HepG2 (cell line): ENCODE data around the gene MXD3. TPM values are rescaled to one million over a fixed set of nuclear protein-coding genes. Genes with fewer than 3 reads are reported as not detected.

ENCODE experiments used
- ATAC-seq: fragments of 200-7000 bp; cut with Tn5 transposase; 3 replicates; pipeline ENCODE4 v1.9.1; 2020; ENCODE audit warnings: mild to moderate bottlenecking, moderate library complexity
- BruUV-seq: library from RNA; stranded (reverse); fragments of 400-500 nt; replicated peaks from 2 replicates; lab custom pipeline; 2021; lab: Mats Ljungman, UMichigan
- CTCF ChIA-PET: fragments of 300-600 bp; formaldehyde crosslinking; extraction: SDS; loops from one replicate; lab custom pipeline; 2021; ENCODE audit warnings: low total read pairs, inconsistent platforms, low intra/inter-chr PET ratio; lab: Yijun Ruan, JAX
- POLR2A ChIA-PET: fragments of 350-600 bp; sonication (Branson Sonifier 250); formaldehyde crosslinking; loops from one replicate; lab custom pipeline; 2020; ENCODE audit warnings: antibody characterized with exemption, inconsistent platforms; lab: Yijun Ruan, JAX
- DNase-seq: peaks from one replicate; pipeline ENCODE4 v3.0.0-alpha.2; 2015; ENCODE audit warnings: low spot score
- FAIRE-seq: peaks from 3 replicates; lab custom pipeline; 2011; peaks lifted over from hg19 to GRCh38; lab: Jason Lieb, UNC
- H2AFZ ChIP-seq: one replicate; pipeline ENCODE4 v1.6.1; 2011; ENCODE audit warnings: low read length, inconsistent platforms
- H3K27ac ChIP-seq: fragments of 300-600 bp; 3 replicates; pipeline ENCODE4 v1.8.0; 2011; ENCODE audit warnings: mixed run types, mild to moderate bottlenecking, mixed read lengths, low read length, inconsistent platforms; ENCODE audit not compliant: insufficient read depth; ENCODE audit errors: extremely low read length
- H3K27me3 ChIP-seq, 2 experiments: fragments of 200-600 bp in 1 of 2; 2 replicates in 1 of 2; 3 replicates in 1 of 2; pipeline versions ENCODE4 v1.6.0 to v1.8.0; 2011; ENCODE audit warnings: low read length in 2 of 2, mild to moderate bottlenecking in 2 of 2, moderate library complexity in 2 of 2, inconsistent platforms in 1 of 2; ENCODE audit not compliant: insufficient read depth in 2 of 2, control insufficient read depth in 1 of 2
- H3K36me3 ChIP-seq, 2 experiments: fragments of 200-600 bp in 1 of 2; replicated peaks in 1 of 2; 2 replicates in 1 of 2; 3 replicates in 1 of 2; pipeline versions ENCODE4 v1.5.1 to v1.8.0; 2011; ENCODE audit warnings: low read length in 2 of 2, inconsistent platforms in 1 of 2; ENCODE audit not compliant: insufficient read depth in 2 of 2, control insufficient read depth in 1 of 2
- H3K4me1 ChIP-seq: 2 replicates; pipeline ENCODE4 v1.5.1; 2012; ENCODE audit warnings: low read length, inconsistent platforms; ENCODE audit not compliant: insufficient read depth
- H3K4me2 ChIP-seq: 2 replicates; pipeline ENCODE4 v1.6.0; 2011; ENCODE audit warnings: low read depth, low read length, inconsistent platforms
- H3K4me3 ChIP-seq, 3 experiments: fragments of 200-600 bp in 1 of 3; sonication (generic), shearing (Covaris generic) in 1 of 3; replicated peaks in 1 of 3; 2 replicates each; pipeline ENCODE4 v1.5.1; 2011 to 2016; ENCODE audit warnings: low read length in 3 of 3, inconsistent platforms in 2 of 3, low read depth in 2 of 3, mild to moderate bottlenecking in 2 of 3, control low read depth in 1 of 3, mixed read lengths in 1 of 3; ENCODE audit not compliant: insufficient read depth in 1 of 3
- H3K79me2 ChIP-seq: one replicate; pipeline ENCODE4 v1.6.1; 2011; ENCODE audit warnings: low read length, inconsistent platforms; ENCODE audit not compliant: insufficient read depth
- H3K9ac ChIP-seq: 2 replicates; pipeline ENCODE4 v1.6.0; 2011; ENCODE audit warnings: mild to moderate bottlenecking, low read depth, low read length, inconsistent platforms; ENCODE audit not compliant: insufficient read depth
- H3K9me3 ChIP-seq: 2 replicates; pipeline ENCODE4 v1.5.1; 2012; ENCODE audit warnings: mild to moderate bottlenecking, low read length
- H4K20me1 ChIP-seq: 2 replicates; pipeline ENCODE4 v1.6.0; 2011; ENCODE audit warnings: inconsistent platforms, mild to moderate bottlenecking, low read length, moderate library complexity; ENCODE audit not compliant: insufficient read depth
- KLF6 ChIP-seq: IDR thresholded peaks from 2 replicates; pipeline ENCODE4 v1.8.0; 2016; ENCODE audit warnings: missing biosample characterization, missing genetic modification reagents
- SMC3 ChIP-seq: IDR thresholded peaks from 2 replicates; pipeline ENCODE4 v1.6.1; 2011; ENCODE audit warnings: low read length, improper control_type of control experiment
- STAG1 ChIP-seq: sonication (generic); formaldehyde crosslinking; IDR thresholded peaks from 2 replicates; pipeline ENCODE4 v1.4.0; 2020; ENCODE audit warnings: missing genetic modification reagents
- ZC3H13 ChIP-seq: sonication (generic); formaldehyde crosslinking; IDR thresholded peaks from 2 replicates; pipeline ENCODE4 v1.8.1; 2023; ENCODE audit warnings: mild to moderate bottlenecking, missing genetic modification reagents, moderate library complexity
- ZNF558 ChIP-seq: sonication (generic); formaldehyde crosslinking; IDR thresholded peaks from 2 replicates; pipeline ENCODE4 v1.9.0; 2022; ENCODE audit warnings: mild to moderate bottlenecking, missing genetic modification reagents, borderline replicate concordance
- WGBS: methylation state at CpG from one replicate; pipeline ENCODE4 v1.1.6; 2017; ENCODE audit warnings: low lambda C conversion rate; 5-methylcytosine and 5-hydroxymethylcytosine counted together
- in situ Hi-C: cut with HindIII; loops from 2 replicates; pipeline ENCODE4 v1.10.0; 2017; ENCODE audit warnings: low pct_unique_long_range_greater_than_20kb; ENCODE audit not compliant: extremely low pct_ligation_motif_present
- intact Hi-C: fragments of 100-400 bp; cut with micrococcal nuclease; formaldehyde crosslinking; loops from one replicate; pipeline ENCODE4 v1.10.0; 2022; ENCODE audit not compliant: unreplicated experiment
- polyA plus RNA-seq, 8 experiments: library from polyadenylated mRNA; depleted of rRNA in 3 of 8; stranded (reverse) in 7 of 8; unstranded in 1 of 8; fragments of >200 nt; fragmentation: Illumina TruSeq in 4 of 8; extraction: Trizol in 4 of 8; gene quantifications; 2 replicates each; pipeline versions ENCODE4 v1.2.1 to v1.2.3, GENCODE V29; 2011 to 2016; ENCODE audit warnings: low read depth in 4 of 8, missing spikeins in 1 of 8, mixed read lengths in 1 of 8; ENCODE audit not compliant: insufficient read depth in 1 of 8
- total RNA-seq, 5 experiments: library from RNA; depleted of rRNA; stranded (reverse); fragments of >200 nt; fragmentation: Illumina TruSeq; extraction: Trizol; gene quantifications; 2 replicates each; pipeline ENCODE4 v1.2.3, GENCODE V29; 2016; ENCODE audit warnings: low read depth in 1 of 5

MXD3 gene
- total and polyA plus RNA-seq, 2 of the 13 experiments (the other 11 are each of a cell fraction or from before 2014, with no cell fraction given) = 10.5 to 12.8 TPM

GRCh38 chr5:177300951-177301350, 10.7 kb downstream of the MXD3 start:
- no peak overlapping the region for H3K4me2 ChIP-seq
- peaks cover 32% of the 10 kb centered on the region for H3K4me1 ChIP-seq
- H3K27ac ChIP-seq = no peak overlapping the region
- WGBS = 94% methylated on average over 2 of the region's 2 CpGs
- H3K27me3 ChIP-seq = no peaks in the 10 kb centered on the region; a peak in 1 of 5 replicates
- ATAC-seq (no peak), FAIRE-seq (no peak), DNase-seq (no peak)
- BruUV-seq = no TSS peak
- in situ Hi-C loops = loop anchor here (5.0 kb wide), 1 partner anchor 189 kb away; no protein-coding TSS in a partner anchor
- ChIA-PET POLR2A (interaction anchor here (0.7 kb wide), 1 partner anchor 197 kb away, joined by 3 read pairs; no protein-coding TSS in a partner anchor), CTCF (no interaction called here)
- no peak overlapping the region for H3K4me3 ChIP-seq
- no peak overlapping the region for H2AFZ ChIP-seq
- no peak overlapping the region for H3K9ac ChIP-seq
- intact Hi-C loops = no loop called here
- TF ChIP-seq ZNF558 (CRISPR knock-in tag) = no peak
- no peak for TF ChIP-seq ZC3H13 (CRISPR knock-in tag)
- H3K9me3 ChIP-seq = no peaks in the 10 kb centered on the region
- H3K79me2 ChIP-seq = peaks cover 31% of the 10 kb centered on the region
- peaks cover 16% of the 10 kb centered on the region for H4K20me1 ChIP-seq
- H3K36me3 ChIP-seq = peaks cover 3 to 19% of the 10 kb centered on the region in 2 experiments; a peak in 4 of 5 replicates

GRCh38 chr5:177300236-177300880, 11.3 kb downstream of the MXD3 start:
- intact Hi-C loops (no loop called here), in situ Hi-C loops (loop anchor here (5.0 kb wide), 1 partner anchor 188 kb away; no protein-coding TSS in a partner anchor)
- H3K9me3 ChIP-seq = no peaks in the 10 kb centered on the region
- peaks cover 30% of the 10 kb centered on the region for H3K4me1 ChIP-seq
- no peak for TF ChIP-seq KLF6 (CRISPR knock-in tag)
- TF ChIP-seq SMC3 = 0 out of 2 replicates have a peak, but pooled peaks have one; percentile 10
- peak; percentile 26; the same call in 1 of the 2 replicates for TF ChIP-seq STAG1
- no peaks in the 10 kb centered on the region; a peak in 1 of 5 replicates for H3K27me3 ChIP-seq
- peaks cover 13% of the 10 kb centered on the region for H4K20me1 ChIP-seq
- H3K27ac ChIP-seq = no peak overlapping the region
- no peak overlapping the region for H3K4me3 ChIP-seq
- ATAC-seq (no peak), DNase-seq (no peak), FAIRE-seq (no peak)
- H3K4me2 ChIP-seq = no peak overlapping the region
- 87% methylated on average over 4 of the region's 4 CpGs for WGBS
- H2AFZ ChIP-seq = no peak overlapping the region
- peaks cover 27% of the 10 kb centered on the region for H3K79me2 ChIP-seq
- ChIA-PET CTCF (no interaction called here), POLR2A (no interaction called here)
- no TSS peak for BruUV-seq
- H3K36me3 ChIP-seq = peaks cover 0 to 14% of the 10 kb centered on the region in 2 experiments; a peak in 3 of 5 replicates
- no peak overlapping the region for H3K9ac ChIP-seq
